ENCODE measurements around the gene RAB5IF.
"Not testable (repeated sequence)": the region's sequence is repeated elsewhere in the genome, so short reads cannot be mapped to it uniquely, and the experiment has no call there.

The RAB5IF gene, protein sequence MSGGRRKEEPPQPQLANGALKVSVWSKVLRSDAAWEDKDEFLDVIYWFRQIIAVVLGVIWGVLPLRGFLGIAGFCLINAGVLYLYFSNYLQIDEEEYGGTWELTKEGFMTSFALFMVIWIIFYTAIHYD

DNA sequence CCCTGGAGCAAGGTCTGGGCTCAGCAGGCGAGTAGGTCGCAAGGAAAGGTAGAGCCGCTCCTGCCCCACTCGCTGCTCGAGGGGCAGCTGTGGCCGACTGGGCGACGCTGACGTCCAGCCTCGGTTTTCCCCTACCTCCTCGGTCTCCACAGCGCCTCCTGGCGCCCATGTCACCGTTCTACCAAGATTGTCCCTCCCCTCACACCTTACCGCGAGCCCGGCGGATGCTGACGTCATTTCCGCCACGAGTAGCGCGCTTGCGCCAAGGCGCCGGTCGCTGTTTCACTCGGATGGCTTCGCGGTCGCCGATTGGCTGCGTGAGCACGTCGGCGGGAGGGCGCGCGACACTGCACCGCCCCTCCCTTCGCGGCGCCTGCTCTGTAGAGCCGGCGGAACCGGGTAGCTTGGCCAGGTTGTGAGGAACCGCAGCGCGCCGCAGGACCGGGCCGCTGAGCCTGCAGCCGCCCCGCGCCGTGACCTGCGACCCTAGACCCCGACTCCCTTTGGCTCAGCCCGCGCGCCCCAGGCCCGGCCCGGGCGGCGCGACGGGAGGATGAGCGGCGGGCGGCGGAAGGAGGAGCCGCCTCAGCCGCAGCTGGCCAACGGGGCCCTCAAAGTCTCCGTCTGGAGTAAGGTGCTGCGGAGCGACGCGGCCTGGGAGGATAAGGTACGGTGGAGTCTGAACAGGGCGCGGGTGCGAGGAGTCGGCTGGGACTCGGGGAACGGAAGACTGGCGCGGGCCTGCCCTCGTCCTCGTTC is at the start of gene RAB5IF:
Gene RAB5IF, plus strand, starts transcription at position 381 of the 759 bp plus-strand sequence. Its CDS starts 173 bp downstream, at position 554.
- ATAC-seq (replicated peaks) (peak; percentile 85 to 89), DNase-seq (peak; percentile 99)
- no peaks in the 10 kb centered on the region for H3K9me3 Mint-ChIP-seq
- peak within 1 kb of the TSS; percentile 99 for H3K27ac Mint-ChIP-seq
- H3K4me3 Mint-ChIP-seq: peak within 1 kb of the TSS; percentile 99 to 100
- no peaks in the 10 kb centered on the region for H3K27me3 Mint-ChIP-seq
- H3K36me3 Mint-ChIP-seq: peaks cover 10 to 20% of the 10 kb centered on the region in 2 donors
- H3K4me1 Mint-ChIP-seq: peaks cover 23 to 50% of the 10 kb centered on the region in 2 donors

DNA sequence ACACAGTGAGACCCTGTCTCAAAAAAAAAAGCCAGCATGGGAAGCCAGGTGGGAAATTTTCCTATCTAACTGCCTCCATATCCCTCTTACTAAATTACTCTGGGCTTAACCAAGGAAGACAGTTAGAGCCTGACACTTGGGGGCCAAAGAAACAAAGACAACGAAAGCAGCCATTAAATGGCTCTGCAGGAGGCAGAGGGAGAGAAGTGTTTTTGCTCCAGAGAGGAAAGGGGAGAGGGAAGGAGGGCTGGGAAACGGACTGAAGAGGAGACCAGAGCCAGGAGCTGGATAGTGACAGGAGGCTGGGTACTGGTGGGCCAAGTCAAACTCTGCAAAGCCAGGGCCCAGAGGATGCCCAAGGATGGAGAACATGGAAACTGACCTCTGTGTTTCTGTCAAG is 42.9 kb upstream of the RAB5IF start:
- no peak overlapping the region for H3K27ac Mint-ChIP-seq
- H3K9me3 Mint-ChIP-seq: peaks cover 0 to 4% of the 10 kb centered on the region in 2 donors
- peaks cover 8 to 9% of the 10 kb centered on the region in 2 donors for H3K36me3 Mint-ChIP-seq

DNA sequence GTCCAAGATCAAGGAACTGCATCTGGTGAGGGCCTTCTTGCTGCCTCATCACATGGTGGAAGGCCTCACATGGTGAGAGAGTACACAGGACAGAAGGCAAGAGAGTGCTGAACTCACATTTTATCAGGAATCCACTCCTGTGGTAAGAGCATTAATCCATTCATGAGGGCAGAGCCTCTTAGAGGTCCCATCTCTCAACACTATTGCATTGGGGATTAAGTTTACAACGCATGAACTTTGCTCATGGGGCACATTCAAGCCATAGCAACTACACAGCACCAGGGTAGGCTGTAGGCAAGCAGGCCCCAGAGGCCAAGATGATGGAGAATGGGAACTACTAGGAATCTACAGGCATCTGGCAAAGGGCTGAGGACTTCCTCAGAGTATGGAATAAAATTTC is 42.2 kb upstream of the RAB5IF start:
- H3K9me3 Mint-ChIP-seq: peaks cover 0 to 4% of the 10 kb centered on the region in 2 donors
- H3K36me3 Mint-ChIP-seq: peaks cover 8 to 9% of the 10 kb centered on the region in 2 donors
- no peak for DNase-seq
- no peaks in the 10 kb centered on the region for H3K27me3 Mint-ChIP-seq
- H3K27ac Mint-ChIP-seq: no peak overlapping the region
- ATAC-seq (replicated peaks): no peak
- H3K4me3 Mint-ChIP-seq: no peak overlapping the region
- H3K4me1 Mint-ChIP-seq: no peaks in the 10 kb centered on the region

More for the DNA sequence above, 42.9 kb upstream of the RAB5IF start:
- DNase-seq: no peak
- no peak for ATAC-seq (replicated peaks)
- H3K27me3 Mint-ChIP-seq: no peaks in the 10 kb centered on the region
- no peaks in the 10 kb centered on the region for H3K4me1 Mint-ChIP-seq
- no peak overlapping the region for H3K4me3 Mint-ChIP-seq

DNA sequence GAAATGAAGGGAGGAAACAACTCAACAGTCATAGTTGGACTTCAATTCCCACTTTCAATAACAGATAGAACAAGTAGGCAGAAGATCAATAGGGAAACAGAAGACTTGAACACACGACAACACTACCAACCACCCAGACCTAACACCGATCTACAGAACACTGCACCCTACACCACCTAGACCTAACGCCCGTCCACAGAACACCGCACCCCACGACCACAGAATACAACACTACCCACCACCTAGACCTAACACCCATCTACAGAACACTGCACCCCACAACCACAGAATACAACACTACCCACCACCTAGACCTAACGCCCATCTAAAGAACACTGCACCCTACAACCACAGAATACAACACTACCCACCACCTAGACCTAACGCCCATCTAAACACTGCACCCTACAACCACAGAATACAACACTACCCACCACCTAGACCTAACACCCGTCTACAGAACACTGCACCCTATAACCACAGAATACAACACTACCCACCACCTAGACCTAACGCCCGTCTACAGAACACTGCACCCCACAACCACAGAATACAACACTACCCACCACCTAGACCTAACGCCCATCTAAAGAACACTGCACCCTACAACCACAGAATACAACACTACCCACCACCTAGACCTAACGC is 41.4 kb upstream of the RAB5IF start:
- H3K9me3 Mint-ChIP-seq; H3K36me3 Mint-ChIP-seq; H3K4me1 Mint-ChIP-seq; H3K4me3 Mint-ChIP-seq; ATAC-seq (replicated peaks); H3K27me3 Mint-ChIP-seq; DNase-seq; H3K27ac Mint-ChIP-seq: not testable (repeated sequence)

DNA sequence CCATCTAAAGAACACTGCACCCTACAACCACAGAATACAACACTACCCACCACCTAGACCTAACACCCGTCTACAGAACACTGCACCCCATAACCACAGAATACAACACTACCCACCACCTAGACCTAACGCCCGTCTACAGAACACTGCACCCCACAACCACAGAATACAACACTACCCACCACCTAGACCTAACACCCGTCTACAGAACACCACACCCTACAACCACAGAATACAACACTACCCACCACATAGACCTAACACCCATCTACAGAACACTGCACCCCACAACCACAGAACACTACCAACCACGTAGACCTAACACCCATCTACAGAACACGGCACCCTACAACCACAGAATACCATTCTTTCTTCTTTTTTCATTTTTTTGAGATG is 40.9 kb upstream of the RAB5IF start:
- H3K9me3 Mint-ChIP-seq; DNase-seq; H3K4me1 Mint-ChIP-seq; H3K27me3 Mint-ChIP-seq; ATAC-seq (replicated peaks); H3K36me3 Mint-ChIP-seq; H3K4me3 Mint-ChIP-seq; H3K27ac Mint-ChIP-seq: not testable (repeated sequence)

DNA sequence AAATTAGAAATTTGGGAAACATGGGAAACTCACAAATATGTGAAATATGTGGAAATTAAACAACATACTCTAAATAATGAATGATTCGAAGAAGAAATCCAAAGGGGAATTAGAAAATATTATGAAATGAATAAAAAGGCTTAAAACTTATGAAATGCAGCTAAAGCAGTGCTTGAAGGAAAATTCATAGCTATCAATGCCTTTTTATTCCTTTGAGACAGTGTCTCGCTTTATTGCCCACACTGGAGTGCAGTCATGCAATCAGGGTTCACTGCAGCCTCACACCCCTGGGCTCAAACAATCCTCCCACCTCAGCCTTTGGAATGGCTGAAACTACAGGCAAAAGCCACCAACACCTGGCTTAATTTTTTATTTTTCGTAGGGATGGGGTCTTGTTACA is 40.1 kb upstream of the RAB5IF start:
- Mint-ChIP-seq H3K27ac (no peak overlapping the region), H3K27me3 (no peaks in the 10 kb centered on the region), H3K9me3 (peaks cover 0 to 4% of the 10 kb centered on the region in 2 donors), H3K4me1 (no peaks in the 10 kb centered on the region), H3K4me3 (no peak overlapping the region), H3K36me3 (peaks cover 7 to 8% of the 10 kb centered on the region in 2 donors)
- ATAC-seq (replicated peaks): no peak
- no peak for DNase-seq

DNA sequence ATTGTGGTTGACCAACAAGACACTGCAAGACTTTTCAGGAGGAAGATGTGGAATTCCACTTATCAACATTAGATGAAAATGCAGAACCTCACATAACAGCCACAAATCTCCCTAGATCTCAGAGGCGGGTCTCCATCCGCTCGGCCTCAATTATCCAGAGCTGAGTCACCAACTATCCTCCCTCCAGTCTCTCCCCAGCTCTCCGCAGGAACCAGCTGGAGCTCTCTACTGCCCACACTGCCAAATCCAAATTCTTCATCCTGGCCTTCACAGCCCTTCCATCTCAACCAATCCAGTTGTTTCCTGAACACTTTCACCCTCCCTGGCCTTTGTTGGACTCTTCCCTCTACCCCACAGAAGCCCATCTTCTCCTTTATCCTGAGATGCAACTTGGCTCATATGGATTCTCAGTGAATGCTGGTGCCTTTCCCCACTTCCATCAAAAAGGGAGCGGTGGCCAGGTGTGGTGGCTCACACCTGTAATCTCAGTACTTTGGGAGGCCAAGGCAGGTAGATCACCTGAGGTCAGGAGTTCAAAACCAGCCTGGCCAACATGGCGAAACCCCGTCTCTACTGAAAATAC is 35.6 kb upstream of the RAB5IF start:
- peaks cover 0 to 2% of the 10 kb centered on the region in 2 donors for H3K9me3 Mint-ChIP-seq
- peaks cover 5 to 9% of the 10 kb centered on the region in 2 donors for H3K36me3 Mint-ChIP-seq
- peaks cover 13 to 20% of the 10 kb centered on the region in 2 donors for H3K4me1 Mint-ChIP-seq
- DNase-seq (no peak), ATAC-seq (replicated peaks) (no peak)
- H3K27me3 Mint-ChIP-seq: no peaks in the 10 kb centered on the region
- H3K27ac Mint-ChIP-seq: no peak overlapping the region
- no peak overlapping the region for H3K4me3 Mint-ChIP-seq

DNA sequence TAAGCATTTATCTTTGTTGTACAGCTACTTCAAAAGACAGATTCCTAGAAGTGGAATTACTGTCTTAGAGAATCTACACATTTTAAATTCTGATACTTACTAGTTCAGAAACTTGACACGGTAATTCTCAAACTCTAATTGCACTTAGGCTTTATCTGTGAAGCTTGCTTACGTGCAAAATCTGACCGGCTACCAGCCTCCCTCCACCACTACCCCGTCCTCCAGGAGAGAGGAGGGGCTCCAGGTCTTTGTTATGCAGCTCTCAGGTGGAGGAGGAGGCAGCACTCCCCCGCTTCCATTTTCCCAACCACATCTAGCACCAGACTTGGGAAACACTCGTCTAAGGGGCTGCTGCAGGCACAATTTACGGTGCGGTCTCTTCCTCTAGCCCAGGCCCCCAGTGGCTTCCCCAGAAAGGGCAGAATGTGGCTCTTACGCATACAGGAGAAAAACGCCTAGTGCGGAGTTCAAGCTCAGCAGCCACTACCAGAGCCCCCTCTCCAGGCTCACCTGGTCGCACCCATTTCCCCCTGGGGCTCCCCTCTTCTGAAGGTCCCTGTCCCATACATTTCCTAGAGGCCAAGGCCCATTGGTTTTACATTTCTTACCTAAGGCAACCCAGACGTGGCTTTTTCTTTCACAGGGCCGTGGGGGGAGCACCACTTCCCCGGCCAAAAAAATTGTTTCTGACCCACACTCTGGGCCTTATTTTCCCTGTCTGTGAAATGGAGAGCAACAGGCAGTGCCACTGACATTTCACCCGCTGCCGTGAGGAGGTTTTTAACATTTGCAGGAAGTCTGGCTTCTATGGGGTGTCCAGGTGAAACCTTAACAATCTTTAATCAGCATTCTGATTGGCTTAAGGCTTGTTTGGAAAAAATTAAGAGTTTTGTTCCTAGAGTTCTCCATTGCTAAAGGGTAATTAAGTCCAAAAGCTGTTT is 33.7 kb upstream of the RAB5IF start:
- DNase-seq: no peak
- Mint-ChIP-seq H3K4me1 (peaks cover 27 to 36% of the 10 kb centered on the region in 2 donors), H3K27ac (peak overlapping the region; percentile 98), H3K27me3 (no peaks in the 10 kb centered on the region), H3K36me3 (peaks cover 3 to 11% of the 10 kb centered on the region in 2 donors), H3K9me3 (no peaks in the 10 kb centered on the region), H3K4me3 (peak overlapping the region; percentile 86 to 88)
- no peak for ATAC-seq (replicated peaks)

DNA sequence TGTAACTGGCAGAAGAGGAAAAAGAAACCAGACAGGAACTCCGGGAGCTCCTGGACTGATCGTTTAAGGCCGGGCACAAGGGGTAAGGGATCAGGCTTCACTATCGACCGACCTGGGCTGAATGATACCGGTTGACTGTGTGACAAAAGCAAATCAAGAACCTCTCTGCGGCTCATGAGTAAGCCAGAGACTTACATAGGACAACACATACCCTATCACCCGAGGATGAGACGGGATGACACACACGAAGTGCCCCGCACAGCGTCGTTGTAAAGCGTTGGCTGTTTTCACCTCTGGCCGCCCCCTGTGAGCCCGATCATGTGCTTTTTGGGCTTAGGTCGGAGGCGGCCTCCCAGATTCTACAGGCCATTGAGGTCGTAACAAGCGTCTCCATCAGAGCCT is 32.9 kb upstream of the RAB5IF start:
- Mint-ChIP-seq H3K9me3 (no peaks in the 10 kb centered on the region), H3K4me1 (peaks cover 27 to 36% of the 10 kb centered on the region in 2 donors), H3K4me3 (peak overlapping the region; percentile 86 to 88), H3K27me3 (no peaks in the 10 kb centered on the region), H3K27ac (peak overlapping the region; percentile 98), H3K36me3 (peaks cover 3 to 11% of the 10 kb centered on the region in 2 donors)
- DNase-seq (peak; percentile 37), ATAC-seq (replicated peaks) (peak; percentile 57 to 60)

DNA sequence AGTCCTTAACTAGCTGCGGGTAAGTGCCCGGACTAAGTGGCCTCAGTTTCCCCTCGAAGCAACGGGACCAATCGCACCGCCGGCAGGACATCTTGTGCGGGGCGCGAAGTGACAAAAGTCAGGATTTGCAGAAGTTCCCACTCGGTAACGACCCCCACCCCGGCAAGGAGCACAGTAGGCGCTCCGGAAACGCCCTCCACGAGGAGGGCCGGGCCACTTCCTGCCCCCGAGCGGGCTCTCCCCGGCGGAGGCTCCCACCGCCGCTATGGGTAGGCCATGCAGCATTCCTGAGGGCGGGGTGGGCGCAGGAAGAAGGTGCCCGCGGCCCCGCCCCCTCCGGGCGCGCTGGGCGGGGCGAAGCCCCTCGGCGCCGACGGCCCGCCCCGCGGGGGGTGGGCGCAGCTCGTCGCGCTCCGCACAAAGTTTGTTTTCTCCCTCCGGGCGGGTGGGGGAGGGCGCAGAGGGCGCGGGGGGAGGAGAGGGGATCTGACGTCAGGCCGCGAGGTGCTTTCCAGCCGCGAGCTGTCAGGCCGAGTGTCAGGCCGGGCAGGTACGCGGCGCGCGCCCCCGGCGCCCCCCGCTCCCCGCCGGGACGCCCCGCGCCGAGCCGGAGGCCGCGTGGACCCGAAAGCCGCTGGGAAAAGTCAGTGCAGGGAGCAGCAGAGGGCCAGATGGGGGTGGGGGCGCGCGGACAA is 32.3 kb upstream of the RAB5IF start, which contains the start of gene TGIF2:
Gene TGIF2, plus strand, starts transcription at position 495 of the 695 bp plus-strand sequence. CDS start 5,178 bp downstream, outside the sequence.
- Mint-ChIP-seq H3K36me3 (peaks cover 3 to 11% of the 10 kb centered on the region in 2 donors), H3K4me3 (peak within 1 kb of the TSS; percentile 86 to 91), H3K9me3 (no peaks in the 10 kb centered on the region), H3K4me1 (peaks cover 27 to 36% of the 10 kb centered on the region in 2 donors), H3K27ac (peak within 1 kb of the TSS; percentile 98), H3K27me3 (no peaks in the 10 kb centered on the region)
- DNase-seq (peak; percentile 85), ATAC-seq (replicated peaks) (peak; percentile 70 to 77)

DNA sequence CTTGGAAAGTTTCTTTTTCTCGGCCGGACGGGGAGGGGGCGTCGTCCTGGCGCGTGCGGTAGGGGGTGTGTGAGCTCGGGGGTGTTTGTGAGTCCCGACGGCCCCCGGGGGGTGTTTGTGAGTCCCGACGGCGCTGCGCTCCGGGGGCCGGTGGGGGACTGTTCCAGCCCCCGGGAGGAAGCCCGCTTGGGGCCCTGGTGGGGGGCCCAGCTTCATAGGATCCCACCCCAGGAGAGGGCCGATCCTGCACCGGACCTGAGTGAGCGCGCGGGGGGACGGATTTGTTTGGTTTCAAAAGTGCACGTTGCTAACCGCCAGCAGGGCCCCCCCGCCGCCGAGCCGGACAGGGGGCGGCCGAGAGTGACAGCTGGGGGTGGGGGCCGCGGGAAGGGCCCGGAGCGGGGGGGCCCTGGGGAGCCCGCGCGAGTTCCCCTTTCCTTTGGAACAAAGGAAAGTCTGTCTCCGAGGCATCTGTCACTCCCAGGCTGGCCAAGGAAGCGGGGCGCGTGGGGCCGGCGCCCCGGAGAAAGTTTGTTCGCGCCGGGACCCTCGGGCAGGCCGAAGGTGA is 31.7 kb upstream of the RAB5IF start:
- DNase-seq: peak; percentile 12

DNA sequence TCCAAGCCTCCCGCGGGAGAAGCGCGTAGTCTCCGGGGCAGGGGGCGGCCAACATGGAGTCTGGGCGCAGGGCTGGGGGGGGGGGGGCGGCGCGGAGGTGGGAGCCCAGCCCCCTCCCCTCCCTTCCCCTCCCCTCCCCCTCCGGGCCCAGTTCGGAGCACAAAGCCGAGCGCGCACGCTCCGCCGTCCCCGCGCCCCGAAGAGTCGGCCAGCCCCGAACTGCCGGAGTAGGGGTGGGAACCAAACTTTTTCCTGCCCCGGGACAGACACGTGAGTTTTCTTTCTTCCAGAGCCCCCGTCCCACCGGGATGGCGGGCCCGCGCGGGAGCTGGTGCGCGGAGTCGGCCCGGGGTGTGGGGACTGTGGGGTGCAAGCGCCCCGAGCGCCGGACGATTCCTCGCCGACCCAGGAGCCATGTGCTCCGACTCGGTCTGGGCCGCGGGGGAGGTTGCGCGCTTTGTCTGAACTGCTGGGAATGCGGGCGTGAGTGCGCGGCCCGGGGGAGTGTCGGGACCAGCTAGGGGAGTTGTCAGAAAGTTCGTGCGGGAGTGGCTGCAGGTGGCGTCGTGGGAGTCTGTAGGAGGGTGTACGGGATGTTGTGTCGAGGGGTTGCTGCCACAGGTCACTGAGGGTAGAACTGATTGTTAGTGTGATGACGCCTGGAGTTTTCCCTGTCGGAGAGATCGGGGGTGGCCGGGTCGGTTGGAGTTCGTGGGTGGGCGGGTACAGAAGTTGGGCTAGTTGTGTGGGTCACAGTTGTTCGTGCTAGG is 31.0 kb upstream of the RAB5IF start:
- peaks cover 27 to 36% of the 10 kb centered on the region in 2 donors for H3K4me1 Mint-ChIP-seq
- peaks cover 5 to 15% of the 10 kb centered on the region in 2 donors for H3K36me3 Mint-ChIP-seq
- H3K27ac Mint-ChIP-seq: peak overlapping the region; percentile 94
- DNase-seq (peak; percentile 31), ATAC-seq (replicated peaks) (peak; percentile 25 to 29)
- no peaks in the 10 kb centered on the region for H3K9me3 Mint-ChIP-seq
- no peaks in the 10 kb centered on the region for H3K27me3 Mint-ChIP-seq
- peak overlapping the region; percentile 86 to 91 for H3K4me3 Mint-ChIP-seq

More for the DNA sequence above, 31.7 kb upstream of the RAB5IF start:
- Mint-ChIP-seq H3K4me1 (peaks cover 27 to 36% of the 10 kb centered on the region in 2 donors), H3K36me3 (peaks cover 3 to 11% of the 10 kb centered on the region in 2 donors), H3K27me3 (no peaks in the 10 kb centered on the region), H3K4me3 (peak overlapping the region; percentile 82 to 86), H3K27ac (peak overlapping the region; percentile 90), H3K9me3 (no peaks in the 10 kb centered on the region)
- ATAC-seq (replicated peaks): peak; percentile 3 to 13

Data from stimulated activated naive B cell treated with anti-CD40 and anti-IgM and Interleukin-4, amounts not matched to agents 10 μg/mL and 1 μg/mL and 100 μg/mL, for 72 hours (primary cell).